PFSK-1 (cell line): ENCODE measurements around the gene GFPT1.

Experiments
- POLR2AphosphoS5 ChIP-seq: IDR thresholded peaks from 2 replicates; pipeline ENCODE4 v1.6.1; 2012; ENCODE audit warnings: low read depth, mild to moderate bottlenecking, control low read depth, low read length, moderate library complexity
- REST ChIP-seq, 2 experiments: IDR thresholded peaks; 2 replicates each; pipeline versions ENCODE4 v1.6.1 to v1.8.0; 2011 to 2012; ENCODE audit warnings: low read depth in 2 of 2, low read length in 2 of 2, control low read depth in 1 of 2, inconsistent platforms in 1 of 2, mild to moderate bottlenecking in 1 of 2, moderate library complexity in 1 of 2; ENCODE audit not compliant: insufficient read depth in 1 of 2
- SIN3A ChIP-seq: IDR thresholded peaks from 2 replicates; pipeline ENCODE4 v1.6.1; 2012; ENCODE audit warnings: mild to moderate bottlenecking, low read length, moderate library complexity, borderline replicate concordance; ENCODE audit not compliant: insufficient read depth
- TAF1 ChIP-seq: IDR thresholded peaks from 2 replicates; pipeline ENCODE4 v1.6.1; 2012; ENCODE audit warnings: low read length, control low read depth, borderline replicate concordance; ENCODE audit not compliant: insufficient read depth

DNA sequence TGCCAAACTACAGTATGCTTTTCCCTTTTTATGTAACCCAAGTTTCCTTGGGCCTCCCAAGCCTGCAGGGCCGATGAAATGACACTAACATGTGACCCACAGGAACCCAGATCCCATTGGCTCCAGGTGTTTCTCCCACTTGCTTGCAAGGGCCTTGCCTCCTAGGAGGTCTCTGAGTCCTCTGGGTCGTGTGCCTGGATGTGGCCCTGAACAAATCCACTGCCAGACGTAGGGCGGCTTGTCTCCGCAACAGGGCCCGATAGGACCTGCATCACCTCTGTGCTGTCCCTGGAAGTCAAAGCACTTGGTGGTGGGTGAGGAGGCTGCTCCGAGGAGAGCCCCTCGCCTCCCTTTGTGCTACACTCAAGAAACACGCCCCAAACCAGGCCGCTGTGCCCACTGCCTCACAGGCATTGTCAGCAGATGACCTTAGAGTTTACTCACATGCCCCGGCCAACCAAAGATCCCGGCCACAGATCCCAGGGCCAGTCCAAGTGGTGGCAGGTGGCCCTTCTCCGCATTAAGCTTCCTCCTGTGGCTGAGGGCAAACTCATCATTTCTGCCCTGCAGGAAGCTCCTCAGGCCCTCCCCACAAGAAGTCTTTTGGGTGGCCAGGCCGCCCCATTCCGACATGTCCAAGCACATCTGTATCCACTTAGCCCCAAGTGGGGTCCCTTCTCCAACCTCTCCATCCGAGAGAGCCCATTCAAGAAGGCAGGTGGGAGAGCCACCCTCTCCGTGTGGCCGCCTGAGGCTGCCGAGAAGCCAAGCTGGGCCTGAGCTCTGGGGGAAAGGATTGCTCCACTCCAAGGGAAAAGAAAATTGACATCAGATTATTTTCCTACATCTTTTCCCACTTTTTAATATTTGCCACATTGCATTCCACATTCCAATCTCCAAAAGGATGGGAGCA, 76.7 kb downstream of the GFPT1 start:
- TF ChIP-seq TAF1 (no peak), REST (IDR thresholded peaks at IDR 0.05; ENCODE audit: insufficient read depth in 1 of 2, low read depth in 2 of 2, low read length in 2 of 2) (no peak), POLR2AphosphoS5 (no peak), SIN3A (no peak)
